AG04449 (cell line): ENCODE measurements around the gene DHRS2.
"Not testable (repeated sequence)": the region's sequence is repeated elsewhere in the genome, so short reads cannot be mapped to it uniquely, and the experiment has no call there.

ENCODE experiments used
- CTCF ChIA-PET: fragments of 350-600 bp; formaldehyde crosslinking; extraction: SDS; loops from one replicate; lab custom pipeline; 2021; ENCODE audit warnings: antibody characterized with exemption; lab: Yijun Ruan, JAX
- POLR2A ChIA-PET: fragments of 400-600, 350-600 bp; formaldehyde crosslinking; extraction: SDS; loops from one replicate; lab custom pipeline; 2020; ENCODE audit warnings: antibody characterized with exemption, inconsistent platforms; lab: Yijun Ruan, JAX
- DNase-seq: peaks from one replicate; pipeline ENCODE4 v3.0.0-alpha.2; 2010; ENCODE audit warnings: low read depth, low spot score
- H3K4me3 ChIP-seq: 2 replicates; pipeline ENCODE4 v1.5.1; 2011; ENCODE audit warnings: low read depth, mild to moderate bottlenecking, control low read depth, low read length
- CTCF ChIP-seq: IDR thresholded peaks from one replicate; pipeline ENCODE4 v1.5.1; 2011; ENCODE audit warnings: mild to moderate bottlenecking, moderate library complexity, low read length, control low read depth, inconsistent platforms; ENCODE audit not compliant: insufficient read depth; ENCODE audit errors: missing control alignments

DHRS2 gene, protein sequence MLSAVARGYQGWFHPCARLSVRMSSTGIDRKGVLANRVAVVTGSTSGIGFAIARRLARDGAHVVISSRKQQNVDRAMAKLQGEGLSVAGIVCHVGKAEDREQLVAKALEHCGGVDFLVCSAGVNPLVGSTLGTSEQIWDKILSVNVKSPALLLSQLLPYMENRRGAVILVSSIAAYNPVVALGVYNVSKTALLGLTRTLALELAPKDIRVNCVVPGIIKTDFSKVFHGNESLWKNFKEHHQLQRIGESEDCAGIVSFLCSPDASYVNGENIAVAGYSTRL

GRCh38 chr14:23636317-23637211 lies at the start of gene DHRS2:
DHRS2 (plus strand) TSS chr14:23636364; CDS start chr14:23638865, 2,501 bp downstream.
- CTCF ChIA-PET: interaction anchor here (0.8 to 7.6 kb wide), 3 partner anchors 8 to 294 kb away, joined by 3 to 125 read pairs (median 5); no protein-coding TSS in a partner anchor
- no peak for DNase-seq
- no peak for TF ChIP-seq CTCF

GRCh38 chr14:23588884-23589598 lies 47.1 kb upstream of the DHRS2 start:
- DNase-seq: peak; percentile 44
- POLR2A ChIA-PET: interaction anchor here (0.6 kb wide), 1 partner anchor 323 kb away, joined by 3 read pairs; no protein-coding TSS in a partner anchor
- H3K4me3 ChIP-seq: no peak overlapping the region
- peak; percentile 96 for TF ChIP-seq CTCF
- CTCF ChIA-PET: interaction anchor here (0.7 to 4.0 kb wide), 31 partner anchors 9 to 504 kb away, joined by 3 to 56 read pairs (median 5); partner anchors contain the start of genes AP1G2, DHRS4 and JPH4

More at GRCh38 chr14:23636317-23637211, at the start of gene DHRS2:
- POLR2A ChIA-PET: no interaction called here
- no peak within 1 kb of the TSS for H3K4me3 ChIP-seq

GRCh38 chr14:23589606-23590005 lies 46.6 kb upstream of the DHRS2 start:
- ChIA-PET POLR2A (no interaction called here), CTCF (interaction anchor here (0.7 to 4.0 kb wide), 24 partner anchors 8 to 365 kb away, joined by 3 to 56 read pairs (median 5); partner anchors contain the start of genes AP1G2 and JPH4)
- H3K4me3 ChIP-seq: no peak overlapping the region
- TF ChIP-seq CTCF: no peak
- no peak for DNase-seq

DNA sequence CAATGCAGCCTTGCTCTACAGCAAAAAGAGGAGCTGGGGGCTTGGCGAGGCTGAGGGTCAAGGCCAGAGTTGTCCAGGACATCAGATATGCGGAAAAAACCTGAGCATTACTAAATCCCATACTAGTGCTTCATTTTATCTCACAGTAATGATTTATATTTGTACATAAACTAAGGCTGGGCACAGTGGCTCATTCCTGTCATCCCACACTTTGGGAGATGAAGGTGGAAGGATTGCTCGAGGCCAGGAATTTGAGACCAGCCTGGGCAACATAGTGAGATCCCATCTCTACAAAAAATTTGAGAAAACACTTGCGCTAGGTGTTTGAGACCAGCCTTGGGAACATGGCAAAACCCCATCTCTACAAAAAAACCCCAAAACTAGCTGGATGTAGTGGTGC lies 46.0 kb upstream of the DHRS2 start:
- ChIA-PET CTCF (interaction anchor here (1.4 to 4.0 kb wide), 5 partner anchors 11 to 321 kb away, joined by 3 to 56 read pairs (median 23); no protein-coding TSS in a partner anchor), POLR2A (no interaction called here)
- DNase-seq: no peak
- H3K4me3 ChIP-seq: no peak overlapping the region
- no peak for TF ChIP-seq CTCF

DNA sequence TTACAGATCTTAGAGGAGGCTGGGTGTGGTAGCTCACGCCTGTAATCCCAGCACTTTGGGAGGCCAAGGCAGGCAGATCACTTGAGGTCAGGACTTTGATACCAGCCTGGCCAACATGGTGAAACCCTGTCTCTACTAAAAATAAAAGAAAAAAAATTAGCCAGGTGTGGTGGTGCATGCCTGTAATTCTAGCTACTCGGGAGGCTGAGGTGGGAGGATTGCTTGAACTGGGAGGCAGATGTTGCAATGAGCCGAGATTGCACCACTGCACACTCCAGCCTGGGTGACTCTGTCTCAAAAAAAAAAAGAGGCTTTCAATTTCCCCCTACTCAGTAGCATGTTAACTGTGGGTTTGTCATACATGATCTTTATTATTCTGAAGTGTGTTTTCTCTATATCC lies 42.0 kb upstream of the DHRS2 start:
- POLR2A ChIA-PET, DNase-seq, H3K4me3 ChIP-seq: not testable (repeated sequence)
- CTCF ChIA-PET: interaction anchor here (0.7 kb wide), 1 partner anchor 317 kb away, joined by 3 read pairs; no protein-coding TSS in a partner anchor

DNA sequence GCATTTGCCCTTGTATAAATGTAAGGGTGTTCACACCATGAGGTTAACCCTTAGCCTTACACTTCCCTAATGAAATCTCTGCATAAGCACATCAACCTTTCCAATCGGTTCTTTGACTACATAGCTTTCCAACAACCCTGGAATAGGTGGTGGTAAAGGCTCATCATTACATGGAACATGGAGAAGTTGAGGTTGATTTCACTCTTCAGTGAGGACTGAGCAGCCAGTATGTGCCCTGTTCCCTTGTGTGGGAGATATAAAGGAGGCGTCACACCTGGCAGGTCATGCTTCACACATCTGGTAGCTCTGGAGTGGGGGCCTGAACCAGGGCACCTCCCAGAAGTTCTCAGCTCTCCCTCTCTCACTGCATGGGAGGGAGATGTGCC lies 35.8 kb upstream of the DHRS2 start:
- H3K4me3 ChIP-seq: no peak overlapping the region
- no peak for DNase-seq
- ChIA-PET CTCF (interaction anchor here (1.1 to 4.3 kb wide), 2 partner anchors 11 to 12 kb away, joined by 4 to 28 read pairs; no protein-coding TSS in a partner anchor), POLR2A (no interaction called here)
- TF ChIP-seq CTCF: no peak
